ENCODE results near the gene ALG3. TPM values are rescaled to one million over a fixed set of nuclear protein-coding genes. Genes with fewer than 3 reads are reported as not detected.
A peak's percentile ranks its signal among the peaks of the same experiment; 100 is the strongest.

The ALG3 gene
- total and polyA plus RNA-seq, 2 experiments from 2014 or later, result 76.9 to 109 TPM

DNA sequence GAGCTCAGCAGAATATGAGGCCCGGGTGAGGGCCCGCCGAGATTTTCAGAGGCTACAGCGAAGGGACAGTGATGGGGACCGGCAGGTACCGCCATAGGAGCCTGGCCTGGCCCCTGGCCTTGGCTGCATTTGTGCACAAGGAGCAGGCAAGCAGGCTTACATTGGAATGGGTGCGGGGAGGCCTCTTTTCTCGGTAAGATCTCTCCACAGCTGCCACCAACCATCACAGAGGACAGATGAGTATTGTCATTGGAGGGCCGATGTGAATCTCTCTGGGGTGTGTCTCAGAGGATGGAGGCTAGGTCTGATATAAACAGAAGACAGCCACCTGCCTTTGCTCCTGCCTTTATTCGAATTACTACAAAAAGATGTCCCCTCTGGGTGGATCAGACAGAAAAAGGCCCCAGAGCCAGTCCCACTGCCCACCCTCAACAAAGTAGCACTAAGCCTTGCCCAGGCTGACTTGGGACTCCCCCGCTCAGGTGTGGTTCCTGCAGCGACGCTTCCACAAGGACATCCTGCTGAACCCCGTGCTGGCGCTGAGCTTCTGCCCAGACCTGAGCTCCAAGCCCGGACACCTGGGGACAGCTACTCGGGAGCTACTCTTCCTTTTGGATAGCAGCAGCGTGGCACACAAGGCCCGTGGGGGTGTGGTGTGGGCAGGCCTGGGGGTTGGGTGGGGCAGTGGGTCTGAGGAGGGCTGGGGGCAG lies 13.9 kb downstream of the ALG3 start (continued):
- TF ChIP-seq, protein P1, sequence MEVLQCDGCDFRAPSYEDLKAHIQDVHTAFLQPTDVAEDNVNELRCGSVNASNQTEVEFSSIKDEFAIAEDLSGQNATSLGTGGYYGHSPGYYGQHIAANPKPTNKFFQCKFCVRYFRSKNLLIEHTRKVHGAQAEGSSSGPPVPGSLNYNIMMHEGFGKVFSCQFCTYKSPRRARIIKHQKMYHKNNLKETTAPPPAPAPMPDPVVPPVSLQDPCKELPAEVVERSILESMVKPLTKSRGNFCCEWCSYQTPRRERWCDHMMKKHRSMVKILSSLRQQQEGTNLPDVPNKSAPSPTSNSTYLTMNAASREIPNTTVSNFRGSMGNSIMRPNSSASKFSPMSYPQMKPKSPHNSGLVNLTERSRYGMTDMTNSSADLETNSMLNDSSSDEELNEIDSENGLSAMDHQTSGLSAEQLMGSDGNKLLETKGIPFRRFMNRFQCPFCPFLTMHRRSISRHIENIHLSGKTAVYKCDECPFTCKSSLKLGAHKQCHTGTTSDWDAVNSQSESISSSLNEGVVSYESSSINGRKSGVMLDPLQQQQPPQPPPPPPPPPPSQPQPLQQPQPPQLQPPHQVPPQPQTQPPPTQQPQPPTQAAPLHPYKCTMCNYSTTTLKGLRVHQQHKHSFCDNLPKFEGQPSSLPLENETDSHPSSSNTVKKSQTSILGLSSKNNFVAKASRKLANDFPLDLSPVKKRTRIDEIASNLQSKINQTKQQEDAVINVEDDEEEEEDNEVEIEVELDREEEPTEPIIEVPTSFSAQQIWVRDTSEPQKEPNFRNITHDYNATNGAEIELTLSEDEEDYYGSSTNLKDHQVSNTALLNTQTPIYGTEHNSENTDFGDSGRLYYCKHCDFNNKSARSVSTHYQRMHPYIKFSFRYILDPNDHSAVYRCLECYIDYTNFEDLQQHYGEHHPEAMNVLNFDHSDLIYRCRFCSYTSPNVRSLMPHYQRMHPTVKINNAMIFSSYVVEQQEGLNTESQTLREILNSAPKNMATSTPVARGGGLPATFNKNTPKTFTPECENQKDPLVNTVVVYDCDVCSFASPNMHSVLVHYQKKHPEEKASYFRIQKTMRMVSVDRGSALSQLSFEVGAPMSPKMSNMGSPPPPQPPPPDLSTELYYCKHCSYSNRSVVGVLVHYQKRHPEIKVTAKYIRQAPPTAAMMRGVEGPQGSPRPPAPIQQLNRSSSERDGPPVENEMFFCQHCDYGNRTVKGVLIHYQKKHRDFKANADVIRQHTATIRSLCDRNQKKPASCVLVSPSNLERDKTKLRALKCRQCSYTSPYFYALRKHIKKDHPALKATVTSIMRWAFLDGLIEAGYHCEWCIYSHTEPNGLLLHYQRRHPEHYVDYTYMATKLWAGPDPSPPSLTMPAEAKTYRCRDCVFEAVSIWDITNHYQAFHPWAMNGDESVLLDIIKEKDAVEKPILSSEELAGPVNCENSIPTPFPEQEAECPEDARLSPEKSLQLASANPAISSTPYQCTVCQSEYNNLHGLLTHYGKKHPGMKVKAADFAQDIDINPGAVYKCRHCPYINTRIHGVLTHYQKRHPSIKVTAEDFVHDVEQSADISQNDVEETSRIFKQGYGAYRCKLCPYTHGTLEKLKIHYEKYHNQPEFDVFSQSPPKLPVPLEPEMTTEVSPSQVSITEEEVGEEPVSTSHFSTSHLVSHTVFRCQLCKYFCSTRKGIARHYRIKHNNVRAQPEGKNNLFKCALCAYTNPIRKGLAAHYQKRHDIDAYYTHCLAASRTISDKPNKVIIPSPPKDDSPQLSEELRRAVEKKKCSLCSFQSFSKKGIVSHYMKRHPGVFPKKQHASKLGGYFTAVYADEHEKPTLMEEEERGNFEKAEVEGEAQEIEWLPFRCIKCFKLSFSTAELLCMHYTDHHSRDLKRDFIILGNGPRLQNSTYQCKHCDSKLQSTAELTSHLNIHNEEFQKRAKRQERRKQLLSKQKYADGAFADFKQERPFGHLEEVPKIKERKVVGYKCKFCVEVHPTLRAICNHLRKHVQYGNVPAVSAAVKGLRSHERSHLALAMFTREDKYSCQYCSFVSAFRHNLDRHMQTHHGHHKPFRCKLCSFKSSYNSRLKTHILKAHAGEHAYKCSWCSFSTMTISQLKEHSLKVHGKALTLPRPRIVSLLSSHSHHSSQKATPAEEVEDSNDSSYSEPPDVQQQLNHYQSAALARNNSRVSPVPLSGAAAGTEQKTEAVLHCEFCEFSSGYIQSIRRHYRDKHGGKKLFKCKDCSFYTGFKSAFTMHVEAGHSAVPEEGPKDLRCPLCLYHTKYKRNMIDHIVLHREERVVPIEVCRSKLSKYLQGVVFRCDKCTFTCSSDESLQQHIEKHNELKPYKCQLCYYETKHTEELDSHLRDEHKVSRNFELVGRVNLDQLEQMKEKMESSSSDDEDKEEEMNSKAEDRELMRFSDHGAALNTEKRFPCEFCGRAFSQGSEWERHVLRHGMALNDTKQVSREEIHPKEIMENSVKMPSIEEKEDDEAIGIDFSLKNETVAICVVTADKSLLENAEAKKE (CRISPR knock-in tag; IDR thresholded peaks at IDR 0.05), result no peak
- no peak for TF ChIP-seq ZNF114 (CRISPR knock-in tag; IDR thresholded peaks at IDR 0.05)
- TF ChIP-seq, protein P2, sequence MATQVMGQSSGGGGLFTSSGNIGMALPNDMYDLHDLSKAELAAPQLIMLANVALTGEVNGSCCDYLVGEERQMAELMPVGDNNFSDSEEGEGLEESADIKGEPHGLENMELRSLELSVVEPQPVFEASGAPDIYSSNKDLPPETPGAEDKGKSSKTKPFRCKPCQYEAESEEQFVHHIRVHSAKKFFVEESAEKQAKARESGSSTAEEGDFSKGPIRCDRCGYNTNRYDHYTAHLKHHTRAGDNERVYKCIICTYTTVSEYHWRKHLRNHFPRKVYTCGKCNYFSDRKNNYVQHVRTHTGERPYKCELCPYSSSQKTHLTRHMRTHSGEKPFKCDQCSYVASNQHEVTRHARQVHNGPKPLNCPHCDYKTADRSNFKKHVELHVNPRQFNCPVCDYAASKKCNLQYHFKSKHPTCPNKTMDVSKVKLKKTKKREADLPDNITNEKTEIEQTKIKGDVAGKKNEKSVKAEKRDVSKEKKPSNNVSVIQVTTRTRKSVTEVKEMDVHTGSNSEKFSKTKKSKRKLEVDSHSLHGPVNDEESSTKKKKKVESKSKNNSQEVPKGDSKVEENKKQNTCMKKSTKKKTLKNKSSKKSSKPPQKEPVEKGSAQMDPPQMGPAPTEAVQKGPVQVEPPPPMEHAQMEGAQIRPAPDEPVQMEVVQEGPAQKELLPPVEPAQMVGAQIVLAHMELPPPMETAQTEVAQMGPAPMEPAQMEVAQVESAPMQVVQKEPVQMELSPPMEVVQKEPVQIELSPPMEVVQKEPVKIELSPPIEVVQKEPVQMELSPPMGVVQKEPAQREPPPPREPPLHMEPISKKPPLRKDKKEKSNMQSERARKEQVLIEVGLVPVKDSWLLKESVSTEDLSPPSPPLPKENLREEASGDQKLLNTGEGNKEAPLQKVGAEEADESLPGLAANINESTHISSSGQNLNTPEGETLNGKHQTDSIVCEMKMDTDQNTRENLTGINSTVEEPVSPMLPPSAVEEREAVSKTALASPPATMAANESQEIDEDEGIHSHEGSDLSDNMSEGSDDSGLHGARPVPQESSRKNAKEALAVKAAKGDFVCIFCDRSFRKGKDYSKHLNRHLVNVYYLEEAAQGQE (IDR thresholded peaks at IDR 0.05; ENCODE audit: unreplicated experiment), result no peak

DNA sequence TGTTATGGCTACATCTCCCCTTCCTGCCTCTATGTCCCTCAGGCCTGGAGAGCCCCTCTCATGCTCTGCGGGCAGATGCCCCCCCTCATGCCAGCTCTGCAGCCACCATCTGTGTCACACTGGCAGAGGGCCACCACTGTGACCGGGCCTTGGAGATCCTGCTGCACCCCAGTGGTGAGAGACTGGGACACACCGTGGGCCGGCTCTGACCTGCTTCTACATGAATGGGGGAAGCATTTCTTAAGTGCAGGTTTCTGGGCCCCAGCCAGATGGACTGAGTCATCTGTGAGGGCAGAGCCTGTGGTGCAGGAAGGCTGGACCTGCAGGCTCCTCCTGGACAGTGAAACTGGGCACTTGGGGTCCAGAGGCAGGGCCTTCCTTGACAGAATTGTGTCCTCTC lies 14.5 kb downstream of the ALG3 start:
- Mint-ChIP-seq H3K4me1 (peaks cover 11% of the 10 kb centered on the region), H3K9me3 (no peaks in the 10 kb centered on the region; the same call in 2 of the 3 replicates), H3K27me3 (ENCODE audit: insufficient read depth, low read depth, poor library complexity) (peaks cover 44% of the 10 kb centered on the region), H3K4me3 (no peak overlapping the region), H3K36me3 (ENCODE audit: low read depth) (no peaks in the 10 kb centered on the region; the same call in 2 of the 3 replicates), H3K27ac (no peak overlapping the region)
- Histone ChIP-seq H3K27me3 (ENCODE audit: insufficient read depth) (peaks cover 52% of the 10 kb centered on the region), H3K9me2 (ENCODE audit: insufficient read depth) (no peaks in the 10 kb centered on the region), H3F3A (replicated peaks; ENCODE audit: low read depth) (no peaks in the 10 kb centered on the region), H3K79me2 (replicated peaks; ENCODE audit: insufficient read depth) (no peaks in the 10 kb centered on the region), H3K4me2 (no peak overlapping the region), H3K27ac (ENCODE audit: low read depth) (no peak overlapping the region), H3K4me1 (ENCODE audit: insufficient read depth) (no peaks in the 10 kb centered on the region), H4K20me1 (replicated peaks; ENCODE audit: insufficient read depth) (0 out of 2 replicates have a peak, but pooled peaks cover 6% of the 10 kb centered on the region), H3K4me3 (no peak overlapping the region), H2AFZ (no peak overlapping the region), H3K36me3 (ENCODE audit: insufficient read depth) (no peaks in the 10 kb centered on the region)
- DNase-seq (ENCODE audit: low spot score) (peak; percentile 48), ATAC-seq (no peak)
- TF ChIP-seq POLR2AphosphoS5 (IDR thresholded peaks at IDR 0.05; ENCODE audit: low read depth), result no peak
- TF ChIP-seq EZH2phosphoT487 (IDR thresholded peaks at IDR 0.05; ENCODE audit: unreplicated experiment), result no peak
- no peak for TF ChIP-seq CREB1 (CRISPR knock-in tag; IDR thresholded peaks at IDR 0.05; ENCODE audit: low read depth)

Measured in GM23338 (cell line).